GM18909 (cell line): ENCODE measurements around the gene PSMA2.
A peak's percentile ranks its signal among the peaks of the same experiment; 100 is the strongest.

Source experiments
- ATAC-seq: cut with Tn5 transposase; IDR thresholded peaks from one replicate; pipeline ENCODE4 v1.9.1; 2021; ENCODE audit warnings: mild to moderate bottlenecking; ENCODE audit not compliant: unreplicated experiment, poor library complexity

PSMA2 gene

GRCh38 chr7:42940985-42941847 is 9.2 kb upstream of the PSMA2 start:
- no peak for ATAC-seq

GRCh38 chr7:42939457-42940240 is 7.7 kb upstream of the PSMA2 start:
- ATAC-seq = no peak

DNA sequence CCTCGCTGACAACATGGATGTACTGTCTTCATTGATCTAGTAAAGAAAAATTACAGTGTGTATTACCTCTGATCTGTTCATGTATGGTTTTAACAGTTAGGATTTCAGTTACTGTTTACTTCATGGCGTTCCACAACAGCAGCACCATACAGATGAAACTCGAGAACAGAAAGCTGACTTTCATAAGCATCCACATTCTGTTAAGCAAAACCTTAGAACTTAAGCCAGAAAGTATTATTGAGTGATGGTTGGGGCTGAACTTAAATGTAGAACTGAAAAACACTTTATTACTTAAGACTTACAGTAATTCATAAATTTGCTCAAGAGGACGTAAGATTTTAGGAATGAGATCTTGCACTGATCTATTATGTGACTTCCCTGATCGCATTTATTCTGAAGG is 3.9 kb upstream of the PSMA2 start:
- no peak for ATAC-seq

- no peak for ATAC-seq
These were observed 2.3 kb upstream of the PSMA2 start for GRCh38 chr7:42934291-42934690.

DNA sequence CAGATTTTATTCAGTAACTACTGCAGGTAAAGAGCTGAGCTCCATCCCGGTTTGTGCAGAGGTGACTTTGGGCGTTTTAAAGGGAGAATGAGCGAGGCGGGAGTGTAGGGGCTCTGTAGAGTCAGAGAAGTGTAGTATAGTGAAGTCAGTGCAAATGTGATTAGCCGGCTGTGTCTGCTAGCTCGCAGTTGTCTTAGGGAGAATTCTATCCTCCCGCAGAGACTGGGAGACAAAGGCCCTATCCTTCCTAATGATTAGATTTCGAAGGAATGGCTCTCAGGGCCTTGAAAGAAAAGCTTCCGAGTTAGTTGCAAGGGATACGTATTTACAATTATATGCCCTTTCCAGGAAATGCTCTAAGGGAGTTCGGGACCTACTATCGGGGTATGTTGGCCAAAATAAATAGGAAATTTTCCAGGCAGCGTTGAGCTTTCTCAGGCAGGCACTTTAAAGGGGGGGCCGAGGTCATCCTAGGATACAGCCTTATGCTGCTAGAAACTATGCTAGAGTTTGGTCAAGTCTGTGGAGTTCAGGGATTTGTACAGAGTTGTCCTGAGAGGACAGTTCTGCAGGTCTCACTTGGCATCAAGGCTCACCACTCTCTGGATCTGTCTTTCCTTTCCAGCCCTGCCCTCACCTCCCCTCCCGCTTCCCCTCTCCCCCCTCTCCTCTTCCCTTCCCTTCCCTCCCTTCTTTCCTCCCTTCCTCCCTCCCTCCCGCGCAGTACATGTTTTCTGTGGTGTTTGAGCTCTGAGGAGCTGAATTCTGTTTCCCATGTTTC is 1.0 kb upstream of the PSMA2 start:
- ATAC-seq = no peak

DNA sequence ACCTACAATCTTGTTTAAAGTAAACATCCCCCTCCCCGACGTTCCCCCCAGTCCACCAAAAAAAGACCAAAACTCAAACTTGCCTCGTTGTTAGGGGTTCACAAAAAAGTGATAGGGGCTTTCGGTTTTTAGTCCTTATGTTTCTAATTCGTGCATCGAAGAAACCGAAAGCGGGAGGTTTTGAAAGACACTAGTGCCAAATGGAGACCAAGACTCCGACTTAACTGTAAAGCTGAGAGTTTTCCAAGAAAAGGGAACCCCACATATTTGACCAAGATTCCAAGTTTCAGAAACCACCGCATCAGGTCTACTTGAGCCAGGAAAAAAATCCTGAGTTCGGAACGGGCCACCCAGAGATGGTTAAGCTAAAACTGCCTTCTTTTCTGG is 534 bp downstream of the PSMA2 start:
- no peak for ATAC-seq

DNA sequence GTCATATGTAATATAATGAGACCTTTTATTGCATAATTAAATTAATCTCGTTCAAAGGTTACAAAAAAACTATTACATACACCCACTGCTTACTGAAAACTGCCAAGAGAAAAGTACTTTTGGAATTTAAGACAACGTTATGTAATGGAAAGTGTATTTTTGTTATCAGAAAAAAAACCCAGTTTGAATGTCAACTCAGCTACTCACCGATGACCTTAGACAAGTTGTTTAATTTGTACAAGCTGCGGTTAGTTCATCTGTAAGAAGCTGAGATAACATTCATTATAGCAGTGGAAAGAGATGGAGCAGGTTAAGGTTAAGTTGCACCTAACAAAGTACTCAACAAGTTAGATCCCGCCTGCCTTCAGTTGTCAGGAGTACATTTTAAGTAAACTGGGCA is 1.1 kb downstream of the PSMA2 start:
- no peak for ATAC-seq

GRCh38 chr7:42929449-42929848 is 2.5 kb downstream of the PSMA2 start:
- ATAC-seq = no peak

- ATAC-seq = no peak
These were observed 3.2 kb downstream of the PSMA2 start for GRCh38 chr7:42928754-42929153.

DNA sequence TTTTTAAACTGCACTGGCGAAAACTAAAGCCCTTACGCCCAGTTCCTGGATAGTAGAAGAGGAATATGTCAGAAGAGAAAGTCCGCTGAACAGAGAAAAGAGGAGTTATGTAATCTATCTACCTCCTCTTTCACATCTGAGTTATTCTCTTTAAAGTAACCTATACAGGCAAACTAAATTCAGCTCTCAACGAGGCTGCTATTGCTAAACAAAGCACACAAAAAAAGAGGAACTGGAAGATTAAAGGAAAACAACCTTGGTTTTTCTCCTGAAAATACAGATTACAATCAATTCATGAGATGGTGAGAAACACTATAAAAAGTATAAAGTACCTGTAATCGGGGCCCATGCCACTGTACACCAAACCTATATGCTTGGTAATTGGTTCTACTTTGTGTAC is 5.8 kb downstream of the PSMA2 start:
- no peak for ATAC-seq

GRCh38 chr7:42925630-42926029 is 6.3 kb downstream of the PSMA2 start:
- no peak for ATAC-seq

- no peak for ATAC-seq
These were observed 7.6 kb downstream of the PSMA2 start for GRCh38 chr7:42924223-42924838.

DNA sequence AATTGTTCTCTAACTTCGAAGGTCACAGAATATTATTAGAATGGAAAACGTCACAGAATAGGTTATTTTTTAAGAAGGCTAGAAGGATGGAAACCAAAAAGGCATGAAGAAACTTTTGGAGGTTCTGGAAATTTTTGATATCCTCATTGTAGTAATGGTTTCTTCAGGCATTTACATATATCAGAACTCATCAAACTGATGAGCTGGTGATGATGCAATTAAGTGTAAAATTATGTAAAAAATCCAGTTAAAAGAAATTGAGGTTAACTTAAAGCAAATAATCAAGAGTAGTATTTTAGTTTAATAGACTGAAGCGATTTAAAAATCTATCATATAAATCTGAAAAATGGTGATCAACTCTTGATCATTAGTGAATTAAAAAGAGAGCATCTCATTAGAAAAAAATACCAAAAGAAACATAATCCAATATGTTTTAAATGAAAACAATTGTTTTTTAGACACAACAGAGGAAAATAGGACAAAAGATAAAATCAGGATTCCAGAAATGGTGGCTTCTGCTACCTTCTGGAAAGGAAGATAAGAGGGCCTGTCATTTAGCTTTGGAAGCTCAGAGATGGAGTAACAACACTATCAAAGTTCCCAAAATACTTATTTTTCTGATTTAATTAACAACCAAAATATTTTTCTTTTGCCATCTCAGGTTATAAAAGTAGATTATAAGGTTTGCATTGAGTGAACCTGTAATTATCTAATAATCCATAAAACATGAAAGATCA is 9.8 kb downstream of the PSMA2 start:
- ATAC-seq = no peak

GRCh38 chr7:42915356-42915755 is 16.6 kb downstream of the PSMA2 start:
- ATAC-seq = no peak

GRCh38 chr7:42914421-42915045 is 17.4 kb downstream of the PSMA2 start:
- ATAC-seq = no peak

GRCh38 chr7:42914009-42914408 is 18.0 kb downstream of the PSMA2 start:
- no peak for ATAC-seq

DNA sequence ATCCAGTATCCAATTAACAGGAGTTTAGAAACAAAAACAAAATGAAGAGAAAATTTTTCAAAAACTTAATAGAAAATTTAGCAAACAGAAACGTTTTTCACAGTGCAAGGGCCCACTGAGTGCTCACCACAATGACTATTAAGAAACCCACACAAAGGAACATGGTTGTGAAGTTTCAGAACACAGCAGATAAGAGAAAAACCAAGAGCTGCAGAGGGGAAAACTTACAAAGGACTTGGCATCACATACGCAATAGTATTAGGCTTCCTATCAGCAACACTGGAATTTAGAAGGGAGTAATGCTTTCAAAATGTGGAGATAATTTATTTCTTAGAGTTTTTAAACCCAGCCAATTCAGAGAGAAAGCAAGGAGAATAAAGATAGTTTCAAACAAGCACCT is 18.4 kb downstream of the PSMA2 start:
- no peak for ATAC-seq

DNA sequence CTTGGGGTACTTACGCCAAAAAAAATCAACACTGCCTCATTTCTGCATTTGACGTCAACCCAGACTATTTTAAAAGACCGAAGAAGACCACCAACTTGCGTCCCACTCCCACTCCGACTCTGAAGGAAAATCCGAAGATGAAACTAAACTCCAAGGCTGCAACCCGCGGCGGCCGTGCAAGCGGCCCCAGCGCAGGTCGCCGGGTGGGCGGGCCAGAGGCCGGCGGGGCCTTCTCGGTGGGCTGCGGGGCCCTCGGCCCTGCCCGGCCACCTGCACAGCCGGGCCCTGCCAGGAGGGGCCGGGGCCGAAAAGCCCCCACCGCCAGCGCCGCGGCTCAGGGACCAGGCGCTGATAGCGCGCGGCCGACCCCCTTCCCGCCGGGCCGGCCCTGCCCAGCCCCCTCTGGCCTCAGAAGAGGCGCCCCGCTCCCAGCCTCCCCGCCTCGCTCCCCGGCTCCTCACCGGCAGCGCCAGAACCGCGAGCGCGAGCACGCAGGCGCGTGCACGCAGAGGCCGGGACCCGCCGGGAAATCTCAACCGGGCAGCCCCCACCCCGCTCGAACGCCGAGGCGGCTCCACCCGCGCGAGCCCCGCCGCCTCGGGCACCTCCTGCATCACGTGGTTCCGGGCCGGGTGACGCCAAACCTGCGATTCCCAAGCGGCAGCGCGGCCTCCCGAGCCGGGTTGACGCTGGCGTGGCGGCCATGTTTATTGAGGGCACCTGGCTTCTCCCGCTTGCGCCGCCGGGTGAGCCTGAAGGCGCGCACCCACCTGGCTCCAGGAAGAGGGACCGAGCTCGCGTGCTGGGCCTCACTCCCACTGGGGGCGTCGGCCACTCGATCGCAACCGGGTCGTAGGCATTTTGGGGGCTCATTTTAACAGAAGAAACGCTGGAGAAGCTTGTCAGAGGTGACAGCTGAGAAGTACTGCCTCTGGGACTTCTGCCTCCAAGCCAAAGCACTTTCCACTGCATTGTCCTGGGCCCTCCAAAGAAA is 20.2 kb downstream of the PSMA2 start, which contains the start of gene C7orf25:
Gene C7orf25 (minus strand): TSS at position 617 of the 994 bp plus-strand sequence. CDS start 1,170 bp downstream, outside the sequence.
- ATAC-seq = peak; percentile 93
